ENCODE data around the gene PADI2.

GRCh38 chr1:17143760-17144159 is 24.5 kb upstream of the PADI2 start:
- TF ChIP-seq CTCF (IDR thresholded peaks at IDR 0.05) (no peak), POLR2A (IDR thresholded peaks at IDR 0.05) (no peak), POLR2AphosphoS5 (IDR thresholded peaks at IDR 0.05) (no peak)
